GM21576 (cell line): ENCODE data around the gene CLEC1B.
"Not testable (repeated sequence)": the region's sequence is repeated elsewhere in the genome, so short reads cannot be mapped to it uniquely, and the experiment has no call there.

Experiments
- ATAC-seq: cut with Tn5 transposase; IDR thresholded peaks from one replicate; pipeline ENCODE4 v1.9.1; 2021; ENCODE audit warnings: mild to moderate bottlenecking, moderate library complexity; ENCODE audit not compliant: unreplicated experiment

CLEC1B gene

GRCh38 chr12:9975614-9976013, 23.3 kb downstream of the CLEC1B start:
- ATAC-seq = no peak

GRCh38 chr12:9974731-9975130, 24.2 kb downstream of the CLEC1B start:
- ATAC-seq = not testable (repeated sequence)

- ATAC-seq = no peak
Observed at GRCh38 chr12:9973949-9974348, 25.0 kb downstream of the CLEC1B start.

GRCh38 chr12:9971181-9971580, 27.7 kb downstream of the CLEC1B start, which contains the start of gene CLEC12A:
Gene CLEC12A, plus strand, starts transcription at chr12:9971409. Its CDS starts 188 bp downstream, at chr12:9971597.
- no peak for ATAC-seq

GRCh38 chr12:9969673-9970072, 29.2 kb downstream of the CLEC1B start:
- no peak for ATAC-seq

- ATAC-seq = no peak
Observed at GRCh38 chr12:9961901-9962300, 37.0 kb downstream of the CLEC1B start.

- ATAC-seq = no peak
Observed at GRCh38 chr12:9961106-9961505, 37.8 kb downstream of the CLEC1B start.

- ATAC-seq = no peak
Observed at GRCh38 chr12:9960590-9960989, 38.3 kb downstream of the CLEC1B start.

- no peak for ATAC-seq
Observed at GRCh38 chr12:9957834-9958233, 41.1 kb downstream of the CLEC1B start.

- ATAC-seq = not testable (repeated sequence)
Observed at GRCh38 chr12:9952954-9953729, 45.8 kb downstream of the CLEC1B start.

- ATAC-seq = no peak
Observed at GRCh38 chr12:9951026-9951675, 47.8 kb downstream of the CLEC1B start.

- ATAC-seq = peak; percentile 98
Observed at GRCh38 chr12:9948606-9949296, 50.2 kb downstream of the CLEC1B start.

GRCh38 chr12:9947674-9948073, 51.2 kb downstream of the CLEC1B start:
- no peak for ATAC-seq

- ATAC-seq = no peak
Observed at GRCh38 chr12:9944391-9944790, 54.5 kb downstream of the CLEC1B start.

GRCh38 chr12:9943240-9943639, 55.7 kb downstream of the CLEC1B start:
- no peak for ATAC-seq
